ENCODE data around the gene MAP3K15. TPM values are rescaled to one million over a fixed set of nuclear protein-coding genes. Genes with fewer than 3 reads are reported as not detected.

Gene MAP3K15
- total and polyA plus RNA-seq, 10 donors = 0.86 to 11.3 (median 7.1) TPM

DNA sequence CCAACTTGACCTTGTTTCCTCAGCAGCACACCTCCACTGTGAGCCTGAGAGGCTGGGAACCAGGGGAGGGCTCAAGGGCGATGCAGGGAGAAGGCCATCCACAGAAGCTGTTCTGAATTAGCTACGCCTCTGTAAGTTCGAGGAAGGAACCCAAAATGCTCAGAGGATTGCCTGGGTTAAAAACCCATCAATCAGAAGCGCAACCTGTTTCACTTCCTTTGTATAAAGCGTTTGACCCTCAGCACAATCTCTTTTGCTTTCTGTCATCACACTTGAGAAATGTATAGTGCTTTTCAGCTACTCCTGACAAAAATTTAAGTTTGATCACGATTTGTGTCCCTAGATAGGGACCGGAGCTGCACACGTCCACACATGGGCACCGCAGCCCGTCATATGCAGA is 48.0 kb upstream of the MAP3K15 start:
- Histone ChIP-seq H3K36me3 (peaks cover 0 to 16% (median 0%) of the 10 kb centered on the region in 6 donors), H3K27ac (peak overlapping the region in 3 of 8 donors; percentile 5 to 56 (median 18)), H3K4me3 (no peak overlapping the region), H3K4me1 (peaks cover 0 to 15% (median 8%) of the 10 kb centered on the region in 6 donors), H3K27me3 (replicated peaks in 1 of 7) (no peaks in the 10 kb centered on the region), H3K9me3 (no peaks in the 10 kb centered on the region)
- TF ChIP-seq, protein P1, sequence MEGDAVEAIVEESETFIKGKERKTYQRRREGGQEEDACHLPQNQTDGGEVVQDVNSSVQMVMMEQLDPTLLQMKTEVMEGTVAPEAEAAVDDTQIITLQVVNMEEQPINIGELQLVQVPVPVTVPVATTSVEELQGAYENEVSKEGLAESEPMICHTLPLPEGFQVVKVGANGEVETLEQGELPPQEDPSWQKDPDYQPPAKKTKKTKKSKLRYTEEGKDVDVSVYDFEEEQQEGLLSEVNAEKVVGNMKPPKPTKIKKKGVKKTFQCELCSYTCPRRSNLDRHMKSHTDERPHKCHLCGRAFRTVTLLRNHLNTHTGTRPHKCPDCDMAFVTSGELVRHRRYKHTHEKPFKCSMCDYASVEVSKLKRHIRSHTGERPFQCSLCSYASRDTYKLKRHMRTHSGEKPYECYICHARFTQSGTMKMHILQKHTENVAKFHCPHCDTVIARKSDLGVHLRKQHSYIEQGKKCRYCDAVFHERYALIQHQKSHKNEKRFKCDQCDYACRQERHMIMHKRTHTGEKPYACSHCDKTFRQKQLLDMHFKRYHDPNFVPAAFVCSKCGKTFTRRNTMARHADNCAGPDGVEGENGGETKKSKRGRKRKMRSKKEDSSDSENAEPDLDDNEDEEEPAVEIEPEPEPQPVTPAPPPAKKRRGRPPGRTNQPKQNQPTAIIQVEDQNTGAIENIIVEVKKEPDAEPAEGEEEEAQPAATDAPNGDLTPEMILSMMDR (IDR thresholded peaks at IDR 0.05 in 8 of 11, conservative IDR thresholded peaks at IDR 0.05 in 3 of 11) = no peak
- TF ChIP-seq POLR2AphosphoS5 (IDR thresholded peaks at IDR 0.05) (no peak), POLR2A (IDR thresholded peaks at IDR 0.05) (no peak)
- intact Hi-C loops (cut with DNase I; ENCODE audit: low total_unique reads) = no loop called here
- DNase-seq = no peak
- WGBS, 5 donors = 63 to 78% (median 71%) methylated on average over 10 of the region's 10 CpGs

GRCh38 chrX:19560611-19561010 is 45.3 kb upstream of the MAP3K15 start:
- Histone ChIP-seq H3K9me3 (no peaks in the 10 kb centered on the region), H3K4me3 (no peak overlapping the region), H3K27ac (no peak overlapping the region), H3K27me3 (replicated peaks in 1 of 7) (no peaks in the 10 kb centered on the region), H3K4me1 (peaks cover 0 to 6% (median 0%) of the 10 kb centered on the region in 6 donors), H3K36me3 (peaks cover 0 to 9% (median 0%) of the 10 kb centered on the region in 6 donors)
- TF ChIP-seq, protein P1 (IDR thresholded peaks at IDR 0.05 in 8 of 11, conservative IDR thresholded peaks at IDR 0.05 in 3 of 11) = no peak
- TF ChIP-seq POLR2AphosphoS5 (IDR thresholded peaks at IDR 0.05) = no peak
- TF ChIP-seq POLR2A (IDR thresholded peaks at IDR 0.05) = no peak
- intact Hi-C loops (cut with DNase I; ENCODE audit: low total_unique reads) = no loop called here
- 70 to 89% (median 77%) methylated on average over 1 of the region's 1 CpG for WGBS, 5 donors
- no peak for DNase-seq

GRCh38 chrX:19557822-19558221 is 42.5 kb upstream of the MAP3K15 start:
- Histone ChIP-seq H3K36me3 (peaks cover 0 to 14% (median 0%) of the 10 kb centered on the region in 6 donors), H3K4me3 (no peak overlapping the region), H3K27me3 (replicated peaks in 1 of 7) (no peaks in the 10 kb centered on the region), H3K4me1 (no peaks in the 10 kb centered on the region), H3K27ac (no peak overlapping the region), H3K9me3 (no peaks in the 10 kb centered on the region)
- no peak for DNase-seq
- intact Hi-C loops (cut with DNase I; ENCODE audit: low total_unique reads) = no loop called here
- no peak for TF ChIP-seq POLR2AphosphoS5 (IDR thresholded peaks at IDR 0.05)
- TF ChIP-seq POLR2A (IDR thresholded peaks at IDR 0.05) = no peak
- 67 to 92% (median 79%) methylated on average over 2 of the region's 2 CpGs for WGBS, 5 donors

DNA sequence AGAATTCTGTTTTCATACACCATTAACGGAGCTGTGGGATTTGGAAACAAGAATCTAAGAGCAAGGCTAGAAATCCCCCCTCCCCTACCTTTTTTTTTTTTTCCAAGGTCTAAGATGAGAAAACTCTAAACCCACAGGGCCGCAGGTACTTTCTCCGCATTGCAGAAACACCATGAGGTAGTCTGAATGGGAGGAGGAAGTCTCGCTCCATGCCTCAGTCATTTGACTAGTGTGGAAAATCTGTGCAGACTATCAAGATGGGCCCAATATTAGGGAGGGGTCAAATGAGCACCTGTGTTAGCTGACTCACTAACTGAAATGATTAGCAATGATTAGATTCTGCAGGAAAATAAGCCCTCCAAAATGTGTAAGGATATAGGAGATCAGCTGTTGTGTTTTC is 40.9 kb upstream of the MAP3K15 start:
- intact Hi-C loops (cut with DNase I; ENCODE audit: low total_unique reads) = no loop called here
- Histone ChIP-seq H3K27ac (no peak overlapping the region), H3K27me3 (replicated peaks in 1 of 7) (no peaks in the 10 kb centered on the region), H3K4me1 (no peaks in the 10 kb centered on the region), H3K4me3 (no peak overlapping the region), H3K9me3 (no peaks in the 10 kb centered on the region), H3K36me3 (peaks cover 0 to 12% (median 0%) of the 10 kb centered on the region in 6 donors)
- DNase-seq = no peak
- WGBS, 5 donors = 70 to 82% (median 79%) methylated on average over 4 of the region's 4 CpGs
- TF ChIP-seq, protein P1 (IDR thresholded peaks at IDR 0.05 in 8 of 11, conservative IDR thresholded peaks at IDR 0.05 in 3 of 11) = no peak
- TF ChIP-seq POLR2A (IDR thresholded peaks at IDR 0.05) (no peak), POLR2AphosphoS5 (IDR thresholded peaks at IDR 0.05) (no peak)

DNA sequence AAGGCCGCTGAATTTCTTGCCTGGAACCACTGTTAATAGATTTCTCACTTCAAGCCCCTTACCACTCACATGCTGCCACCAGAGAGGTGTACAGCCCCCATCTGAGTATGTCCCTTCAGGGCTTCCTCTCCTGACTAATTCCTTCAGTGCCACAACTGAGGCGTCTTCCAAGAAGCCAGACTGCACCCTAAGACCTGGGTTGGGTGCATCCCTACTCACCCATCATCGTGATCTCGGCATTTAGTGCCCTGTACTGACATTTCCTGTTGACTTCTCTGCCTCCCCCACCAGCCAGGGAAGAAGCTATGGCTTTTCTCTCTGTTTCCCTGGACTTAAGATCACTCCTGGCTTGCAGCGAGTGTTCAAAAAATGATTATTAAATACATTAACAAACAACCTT is 40.4 kb upstream of the MAP3K15 start:
- TF ChIP-seq, protein P1 (IDR thresholded peaks at IDR 0.05 in 8 of 11, conservative IDR thresholded peaks at IDR 0.05 in 3 of 11) = no peak
- TF ChIP-seq POLR2AphosphoS5 (IDR thresholded peaks at IDR 0.05) = no peak
- no peak for TF ChIP-seq POLR2A (IDR thresholded peaks at IDR 0.05)
- Histone ChIP-seq H3K27ac (no peak overlapping the region), H3K36me3 (peaks cover 0 to 11% (median 0%) of the 10 kb centered on the region in 6 donors), H3K9me3 (no peaks in the 10 kb centered on the region), H3K4me3 (no peak overlapping the region), H3K27me3 (replicated peaks in 1 of 7) (no peaks in the 10 kb centered on the region), H3K4me1 (no peaks in the 10 kb centered on the region)
- intact Hi-C loops (cut with DNase I; ENCODE audit: low total_unique reads) = no loop called here
- DNase-seq = no peak
- WGBS, 5 donors = 49 to 81% (median 66%) methylated on average over 5 of the region's 5 CpGs

Measured in spleen (tissue), 11 donors.